Stimulated activated CD4-positive, alpha-beta T cell treated with anti-CD3 and anti-CD28 coated beads, Interleukin-4, amount 100 ng/mL, for 1 hour (primary cell): Measurements from ENCODE around the gene KLRC3.
"Not testable (repeated sequence)": the region's sequence is repeated elsewhere in the genome, so short reads cannot be mapped to it uniquely, and the experiment has no call there.

Experiments
- DNase-seq: peaks from one replicate; pipeline ENCODE4 v3.0.0-alpha.2; 2020

KLRC3 gene

GRCh38 chr12:10398168-10398567, 22.2 kb downstream of the KLRC3 start:
- DNase-seq = no peak

GRCh38 chr12:10397296-10397695, 23.1 kb downstream of the KLRC3 start:
- DNase-seq = no peak

- DNase-seq = not testable (repeated sequence)
These were observed 24.2 kb downstream of the KLRC3 start for GRCh38 chr12:10396176-10396575.

- no peak for DNase-seq
These were observed 24.9 kb downstream of the KLRC3 start for GRCh38 chr12:10395390-10395998.

- not testable (repeated sequence) for DNase-seq
These were observed 25.8 kb downstream of the KLRC3 start for GRCh38 chr12:10394531-10395152.

- DNase-seq = no peak
These were observed 27.1 kb downstream of the KLRC3 start for GRCh38 chr12:10393291-10393690.

GRCh38 chr12:10392394-10392930, 27.9 kb downstream of the KLRC3 start:
- DNase-seq = no peak

GRCh38 chr12:10390991-10391390, 29.4 kb downstream of the KLRC3 start:
- DNase-seq = not testable (repeated sequence)

- no peak for DNase-seq
These were observed 30.5 kb downstream of the KLRC3 start, which contains the start of gene KLRK1 for GRCh38 chr12:10389904-10390303. TSS of gene KLRK1 (minus strand) at chr12:10390041. CDS start at chr12:10388810, 1,231 bp downstream.

GRCh38 chr12:10388624-10389413, 31.6 kb downstream of the KLRC3 start:
- no peak for DNase-seq

GRCh38 chr12:10387498-10387897, 32.9 kb downstream of the KLRC3 start:
- DNase-seq = not testable (repeated sequence)

- no peak for DNase-seq
These were observed 33.5 kb downstream of the KLRC3 start for GRCh38 chr12:10386857-10387256.

- DNase-seq = no peak
These were observed 35.2 kb downstream of the KLRC3 start for GRCh38 chr12:10385166-10385613.

GRCh38 chr12:10384191-10384590, 36.2 kb downstream of the KLRC3 start:
- no peak for DNase-seq

GRCh38 chr12:10381928-10382628, 38.3 kb downstream of the KLRC3 start:
- DNase-seq = no peak

- not testable (repeated sequence) for DNase-seq
These were observed 41.7 kb downstream of the KLRC3 start for GRCh38 chr12:10378737-10379136.

GRCh38 chr12:10374624-10375018, 45.8 kb downstream of the KLRC3 start:
- DNase-seq = no peak

- no peak for DNase-seq
These were observed 47.8 kb downstream of the KLRC3 start for GRCh38 chr12:10372559-10372958.

GRCh38 chr12:10371893-10372535, 48.4 kb downstream of the KLRC3 start:
- not testable (repeated sequence) for DNase-seq

- no peak for DNase-seq
These were observed 50.6 kb downstream of the KLRC3 start for GRCh38 chr12:10369557-10370415.
